Naive B cell (primary cell): ENCODE measurements around the gene CEBPA. TPM values are rescaled to one million over a fixed set of nuclear protein-coding genes. Genes with fewer than 3 reads are reported as not detected.

ENCODE experiments used
- ATAC-seq, 2 donors: fragments of 150-1000 bp; cut with Tn5 transposase; 2 replicates each; pipeline ENCODE4 v1.10.0; 2021; ENCODE audit warnings: low read depth in 2 of 2, mild to moderate bottlenecking in 2 of 2, moderate library complexity in 2 of 2
- DNase-seq: peaks from one replicate; pipeline ENCODE4 v3.0.0; 2022
- H3K27ac Mint-ChIP-seq, 6 donors: one replicate each; pipeline ENCODE4 v1.8.0; 2020 to 2022; ENCODE audit warnings: mild to moderate bottlenecking in 6 of 6, mixed read lengths in 6 of 6, moderate library complexity in 5 of 6, inconsistent platforms in 2 of 6
- H3K27me3 Mint-ChIP-seq, 3 donors: one replicate each; pipeline ENCODE4 v1.8.0; 2021 to 2022; ENCODE audit warnings: mixed read lengths in 3 of 3, mild to moderate bottlenecking in 1 of 3
- H3K36me3 Mint-ChIP-seq, 2 donors: one replicate each; pipeline ENCODE4 v1.8.0; 2020 to 2022; ENCODE audit warnings: mixed read lengths in 2 of 2, inconsistent platforms in 1 of 2, mild to moderate bottlenecking in 1 of 2
- H3K4me1 Mint-ChIP-seq, 3 donors: one replicate each; pipeline ENCODE4 v1.8.0; 2020 to 2022; ENCODE audit warnings: mixed read lengths in 3 of 3, inconsistent platforms in 1 of 3, mild to moderate bottlenecking in 1 of 3, moderate library complexity in 1 of 3
- H3K4me3 Mint-ChIP-seq, 8 donors: one replicate each; pipeline ENCODE4 v1.8.0; 2020 to 2022; ENCODE audit warnings: mild to moderate bottlenecking in 8 of 8, mixed read lengths in 8 of 8, moderate library complexity in 8 of 8, inconsistent platforms in 2 of 8
- H3K9me3 Mint-ChIP-seq, 7 donors: one replicate each; pipeline ENCODE4 v1.8.0; 2020 to 2022; ENCODE audit warnings: mixed read lengths in 7 of 7, mild to moderate bottlenecking in 5 of 7, inconsistent platforms in 2 of 7, moderate library complexity in 1 of 7
- polyA plus RNA-seq, 6 donors: library from polyadenylated mRNA; unstranded; fragments of 300-500 nt; fragmentation: Illumina TruSeq; gene quantifications; one replicate each; pipeline ENCODE4 v1.2.3, GENCODE V29; 2021; ENCODE audit warnings: low read depth in 6 of 6

Gene CEBPA
- polyA plus RNA-seq, 6 donors from 2014 or later: 0.09 to 0.54 (median 0.50) TPM; not detected in 2

GRCh38 chr19:33264881-33265445 lies 37.4 kb downstream of the CEBPA start:
- ATAC-seq: no peak
- H3K4me3 Mint-ChIP-seq: no peak overlapping the region
- DNase-seq: no peak
- H3K9me3 Mint-ChIP-seq: no peaks in the 10 kb centered on the region
- no peaks in the 10 kb centered on the region for H3K36me3 Mint-ChIP-seq
- peak overlapping the region in 1 of 6 donors; percentile 78 for H3K27ac Mint-ChIP-seq
- H3K27me3 Mint-ChIP-seq: peaks cover 5 to 38% (median 22%) of the 10 kb centered on the region in 3 donors
- H3K4me1 Mint-ChIP-seq: peaks cover 10 to 21% (median 20%) of the 10 kb centered on the region in 3 donors

- H3K36me3 Mint-ChIP-seq: peaks cover 0 to 2% of the 10 kb centered on the region in 2 donors
- peaks cover 10 to 21% (median 20%) of the 10 kb centered on the region in 3 donors for H3K4me1 Mint-ChIP-seq
- ATAC-seq (no peak), DNase-seq (no peak)
- no peak overlapping the region for H3K27ac Mint-ChIP-seq
- peak overlapping the region in 1 of 8 donors; percentile 40 for H3K4me3 Mint-ChIP-seq
- H3K9me3 Mint-ChIP-seq: peaks cover 0 to 8% (median under 1%) of the 10 kb centered on the region in 7 donors
- peaks cover 5 to 38% (median 27%) of the 10 kb centered on the region in 3 donors for H3K27me3 Mint-ChIP-seq
These were observed 38.9 kb downstream of the CEBPA start for GRCh38 chr19:33263325-33264023.

GRCh38 chr19:33261511-33262189 lies 40.7 kb downstream of the CEBPA start:
- peaks cover 5 to 38% (median 32%) of the 10 kb centered on the region in 3 donors for H3K27me3 Mint-ChIP-seq
- peak overlapping the region in 4 of 8 donors; percentile 4 to 74 (median 59) for H3K4me3 Mint-ChIP-seq
- H3K36me3 Mint-ChIP-seq: peaks cover 6 to 10% of the 10 kb centered on the region in 2 donors
- no peak for ATAC-seq
- H3K9me3 Mint-ChIP-seq: peaks cover 3 to 17% (median 6%) of the 10 kb centered on the region in 7 donors
- H3K4me1 Mint-ChIP-seq: peaks cover 10 to 20% (median 18%) of the 10 kb centered on the region in 3 donors
- DNase-seq: no peak
- peak overlapping the region in 2 of 6 donors; percentile 49 to 62 for H3K27ac Mint-ChIP-seq

- Mint-ChIP-seq H3K4me1 (peaks cover 10 to 20% (median 18%) of the 10 kb centered on the region in 3 donors), H3K36me3 (peaks cover 6 to 10% of the 10 kb centered on the region in 2 donors), H3K4me3 (peak overlapping the region in 7 of 8 donors; percentile 36 to 77 (median 63)), H3K9me3 (peaks cover 3 to 17% (median 6%) of the 10 kb centered on the region in 7 donors), H3K27me3 (peaks cover 5 to 38% (median 32%) of the 10 kb centered on the region in 3 donors), H3K27ac (peak overlapping the region in 4 of 6 donors; percentile 39 to 91 (median 72))
- peak; percentile 35 to 41 for ATAC-seq
- DNase-seq: no peak
These were observed 41.5 kb downstream of the CEBPA start for GRCh38 chr19:33260628-33261418.

- Mint-ChIP-seq H3K36me3 (peaks cover 6 to 10% of the 10 kb centered on the region in 2 donors), H3K4me1 (peaks cover 10 to 20% (median 18%) of the 10 kb centered on the region in 3 donors), H3K27me3 (peaks cover 4 to 39% (median 26%) of the 10 kb centered on the region in 3 donors), H3K9me3 (peaks cover 3 to 17% (median 6%) of the 10 kb centered on the region in 7 donors), H3K4me3 (no peak overlapping the region), H3K27ac (no peak overlapping the region)
- no peak for DNase-seq
- no peak for ATAC-seq
These were observed 42.8 kb downstream of the CEBPA start for GRCh38 chr19:33259539-33259938.

GRCh38 chr19:33257828-33258227 lies 44.5 kb downstream of the CEBPA start:
- Mint-ChIP-seq H3K4me3 (no peak overlapping the region), H3K9me3 (peaks cover 3 to 17% (median 6%) of the 10 kb centered on the region in 7 donors), H3K36me3 (peaks cover 6 to 10% of the 10 kb centered on the region in 2 donors), H3K27ac (no peak overlapping the region), H3K4me1 (peaks cover 10 to 20% (median 18%) of the 10 kb centered on the region in 3 donors), H3K27me3 (peaks cover 0 to 23% (median 22%) of the 10 kb centered on the region in 3 donors)
- no peak for DNase-seq
- no peak for ATAC-seq

GRCh38 chr19:33256261-33256660 lies 46.1 kb downstream of the CEBPA start:
- DNase-seq: no peak
- peaks cover 5 to 8% (median 7%) of the 10 kb centered on the region in 3 donors for H3K4me1 Mint-ChIP-seq
- no peak overlapping the region for H3K27ac Mint-ChIP-seq
- H3K27me3 Mint-ChIP-seq: peaks cover 0 to 10% (median 7%) of the 10 kb centered on the region in 3 donors
- peaks cover 6 to 10% of the 10 kb centered on the region in 2 donors for H3K36me3 Mint-ChIP-seq
- ATAC-seq: no peak
- H3K4me3 Mint-ChIP-seq: no peak overlapping the region
- peaks cover 3 to 17% (median 6%) of the 10 kb centered on the region in 7 donors for H3K9me3 Mint-ChIP-seq

- Mint-ChIP-seq H3K4me1 (peaks cover 2 to 3% (median 3%) of the 10 kb centered on the region in 3 donors), H3K4me3 (no peak overlapping the region), H3K9me3 (peaks cover 3 to 17% (median 6%) of the 10 kb centered on the region in 7 donors), H3K27ac (no peak overlapping the region), H3K36me3 (peaks cover 6 to 10% of the 10 kb centered on the region in 2 donors), H3K27me3 (peaks cover 0 to 10% (median 7%) of the 10 kb centered on the region in 3 donors)
- ATAC-seq: no peak
- no peak for DNase-seq
These were observed 46.6 kb downstream of the CEBPA start for GRCh38 chr19:33255781-33256180.

GRCh38 chr19:33254245-33254824 lies 48.0 kb downstream of the CEBPA start:
- Mint-ChIP-seq H3K27ac (no peak overlapping the region), H3K4me1 (no peaks in the 10 kb centered on the region), H3K9me3 (peaks cover 2 to 14% (median 4%) of the 10 kb centered on the region in 7 donors), H3K4me3 (no peak overlapping the region), H3K27me3 (peaks cover 0 to 7% (median 5%) of the 10 kb centered on the region in 3 donors), H3K36me3 (peaks cover 6 to 10% of the 10 kb centered on the region in 2 donors)
- no peak for ATAC-seq
- no peak for DNase-seq

GRCh38 chr19:33252971-33253370 lies 49.4 kb downstream of the CEBPA start:
- DNase-seq (no peak), ATAC-seq (no peak)
- Mint-ChIP-seq H3K36me3 (peaks cover 3% of the 10 kb centered on the region in 2 donors), H3K4me3 (no peak overlapping the region), H3K27ac (no peak overlapping the region), H3K4me1 (no peaks in the 10 kb centered on the region), H3K9me3 (peaks cover 0 to 4% (median 2%) of the 10 kb centered on the region in 7 donors), H3K27me3 (peaks cover 0 to 7% (median 3%) of the 10 kb centered on the region in 3 donors)

GRCh38 chr19:33252418-33252962 lies 49.8 kb downstream of the CEBPA start:
- DNase-seq (no peak), ATAC-seq (no peak)
- H3K27me3 Mint-ChIP-seq: peaks cover 0 to 7% (median 0%) of the 10 kb centered on the region in 3 donors
- no peaks in the 10 kb centered on the region for H3K4me1 Mint-ChIP-seq
- no peak overlapping the region for H3K4me3 Mint-ChIP-seq
- H3K9me3 Mint-ChIP-seq: no peaks in the 10 kb centered on the region
- no peak overlapping the region for H3K27ac Mint-ChIP-seq
- no peaks in the 10 kb centered on the region for H3K36me3 Mint-ChIP-seq

- H3K4me1 Mint-ChIP-seq: no peaks in the 10 kb centered on the region
- no peak overlapping the region for H3K27ac Mint-ChIP-seq
- no peak overlapping the region for H3K4me3 Mint-ChIP-seq
- DNase-seq: no peak
- ATAC-seq: no peak
- H3K9me3 Mint-ChIP-seq: peaks cover 0 to 2% (median 0%) of the 10 kb centered on the region in 7 donors
- no peaks in the 10 kb centered on the region for H3K36me3 Mint-ChIP-seq
- peaks cover 0 to 7% (median 0%) of the 10 kb centered on the region in 3 donors for H3K27me3 Mint-ChIP-seq
These were observed 50.7 kb downstream of the CEBPA start for GRCh38 chr19:33251526-33252090.
